ENCODE measurements around the gene EEPD1.

The EEPD1 gene

DNA sequence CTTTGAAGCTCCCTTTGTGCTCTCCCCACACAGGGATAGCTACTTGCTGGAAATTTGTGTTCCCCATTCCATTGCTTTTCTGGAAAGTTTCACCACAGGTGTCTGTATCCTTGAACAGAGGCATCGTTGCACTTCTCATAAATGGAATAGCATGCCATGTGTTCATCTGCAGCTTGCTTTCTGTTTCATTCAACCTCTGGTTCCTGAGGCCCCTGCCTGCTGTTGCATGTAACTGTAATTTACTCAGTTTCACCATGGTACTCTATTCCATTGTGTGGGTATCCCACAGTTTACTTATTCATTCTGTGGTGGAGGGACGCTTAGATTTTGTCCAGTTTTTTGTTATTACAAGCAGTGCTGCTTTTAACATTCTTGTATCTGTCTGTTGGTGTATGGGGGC, 32.0 kb downstream of the EEPD1 start:
- DNase-seq: no peak
- in situ Hi-C loops (cut with MboI; ENCODE audit: low pct_unique_long_range_greater_than_20kb, low sequenced_read_pairs): no loop called here

DNA sequence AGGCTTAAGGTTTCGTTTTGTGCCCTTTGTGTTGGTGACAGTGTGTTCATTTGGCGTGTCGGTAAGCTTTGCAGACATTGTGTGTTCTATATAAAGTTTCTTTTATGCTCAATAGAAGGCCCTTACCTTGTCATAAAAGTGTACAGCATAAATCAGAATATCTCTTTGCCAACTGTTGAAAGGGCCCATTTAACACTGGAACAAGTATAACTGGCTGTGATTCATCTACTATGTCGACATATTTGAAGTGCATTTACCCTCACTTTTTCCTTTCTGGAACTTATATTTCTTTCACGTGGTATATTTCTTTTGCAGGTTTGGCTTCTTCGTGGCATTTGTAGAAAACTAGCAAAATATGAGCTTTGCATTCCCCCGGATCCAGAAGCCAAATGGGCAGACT, 32.7 kb downstream of the EEPD1 start:
- DNase-seq: no peak
- in situ Hi-C loops (cut with MboI; ENCODE audit: low pct_unique_long_range_greater_than_20kb, low sequenced_read_pairs): no loop called here

DNA sequence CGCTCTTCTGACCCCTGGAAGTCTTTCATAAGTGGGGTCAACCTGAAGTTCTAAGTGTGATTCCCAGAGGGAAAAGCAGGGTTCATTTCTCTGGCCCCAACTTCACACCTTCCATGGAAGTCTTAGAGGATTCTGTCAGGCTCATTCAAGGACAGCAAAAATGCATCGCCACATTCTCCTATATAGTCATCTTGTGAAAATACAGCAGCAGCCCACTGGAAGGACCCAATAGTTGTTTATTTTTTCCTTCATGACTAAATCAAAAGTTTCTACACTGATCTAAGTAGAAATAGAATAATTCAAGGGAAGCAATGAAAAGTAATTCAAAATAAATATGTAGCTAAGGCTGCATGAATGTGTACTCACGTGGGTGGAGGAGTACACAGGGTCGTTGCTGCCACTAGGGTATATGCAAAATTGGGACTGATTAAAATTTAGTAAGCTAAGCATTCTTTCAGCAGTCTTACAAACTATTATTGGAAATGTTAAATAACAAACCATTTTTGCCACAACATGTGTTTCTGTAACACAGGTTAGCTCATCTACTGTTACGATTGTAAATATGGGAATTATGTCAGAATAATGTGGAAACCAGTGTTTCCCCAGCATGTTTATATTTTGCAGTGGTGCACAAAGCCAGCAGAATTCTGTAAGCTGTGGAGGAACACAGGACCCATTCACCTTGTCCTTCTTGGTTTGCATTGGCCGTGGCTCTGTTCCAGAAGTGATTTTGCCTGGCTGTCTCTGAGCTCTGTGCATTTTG, 33.5 kb downstream of the EEPD1 start:
- DNase-seq: no peak
- in situ Hi-C loops (cut with MboI; ENCODE audit: low pct_unique_long_range_greater_than_20kb, low sequenced_read_pairs): no loop called here

DNA sequence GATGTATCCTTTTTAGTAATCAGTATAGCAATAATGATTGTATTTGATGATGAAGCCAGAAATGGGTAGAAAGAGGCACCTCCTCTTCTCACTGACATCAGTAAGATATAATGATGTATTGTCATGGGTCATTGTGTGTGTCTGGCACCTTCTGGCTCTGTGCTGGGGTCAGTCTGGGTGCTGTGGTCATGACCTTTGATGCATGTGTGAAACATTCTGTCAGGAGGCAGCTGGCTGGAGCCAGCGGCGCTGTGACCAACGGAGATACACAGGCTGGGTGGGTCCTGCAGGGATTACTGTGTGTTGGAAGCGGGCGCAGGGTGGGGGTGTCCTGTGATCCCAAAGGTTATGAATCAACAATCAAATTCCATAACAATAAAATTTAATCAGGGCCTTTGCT, 35.2 kb downstream of the EEPD1 start:
- in situ Hi-C loops (cut with MboI; ENCODE audit: low pct_unique_long_range_greater_than_20kb, low sequenced_read_pairs): no loop called here

DNA sequence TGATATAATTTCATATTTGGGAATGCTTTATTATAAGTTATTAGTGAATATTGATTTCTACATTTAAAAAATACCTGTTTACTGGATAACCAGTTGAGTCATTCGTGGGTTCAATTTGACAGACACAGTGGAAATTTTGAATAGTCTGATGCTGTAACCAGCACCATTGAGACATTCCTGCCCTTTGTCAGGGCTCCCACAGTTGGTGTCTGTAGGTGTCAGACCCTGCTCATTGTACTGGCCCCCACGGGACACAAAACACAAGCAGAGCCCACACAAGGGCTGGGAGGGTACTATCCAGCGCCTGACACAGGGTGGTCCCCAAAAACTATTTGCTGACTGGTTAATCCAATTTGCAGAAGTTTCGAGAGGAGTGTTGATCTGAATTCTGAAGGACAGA, 35.9 kb downstream of the EEPD1 start:
- in situ Hi-C loops (cut with MboI; ENCODE audit: low pct_unique_long_range_greater_than_20kb, low sequenced_read_pairs): no loop called here
- no peak for DNase-seq

More for the DNA sequence above, 35.2 kb downstream of the EEPD1 start:
- no peak for DNase-seq

DNA sequence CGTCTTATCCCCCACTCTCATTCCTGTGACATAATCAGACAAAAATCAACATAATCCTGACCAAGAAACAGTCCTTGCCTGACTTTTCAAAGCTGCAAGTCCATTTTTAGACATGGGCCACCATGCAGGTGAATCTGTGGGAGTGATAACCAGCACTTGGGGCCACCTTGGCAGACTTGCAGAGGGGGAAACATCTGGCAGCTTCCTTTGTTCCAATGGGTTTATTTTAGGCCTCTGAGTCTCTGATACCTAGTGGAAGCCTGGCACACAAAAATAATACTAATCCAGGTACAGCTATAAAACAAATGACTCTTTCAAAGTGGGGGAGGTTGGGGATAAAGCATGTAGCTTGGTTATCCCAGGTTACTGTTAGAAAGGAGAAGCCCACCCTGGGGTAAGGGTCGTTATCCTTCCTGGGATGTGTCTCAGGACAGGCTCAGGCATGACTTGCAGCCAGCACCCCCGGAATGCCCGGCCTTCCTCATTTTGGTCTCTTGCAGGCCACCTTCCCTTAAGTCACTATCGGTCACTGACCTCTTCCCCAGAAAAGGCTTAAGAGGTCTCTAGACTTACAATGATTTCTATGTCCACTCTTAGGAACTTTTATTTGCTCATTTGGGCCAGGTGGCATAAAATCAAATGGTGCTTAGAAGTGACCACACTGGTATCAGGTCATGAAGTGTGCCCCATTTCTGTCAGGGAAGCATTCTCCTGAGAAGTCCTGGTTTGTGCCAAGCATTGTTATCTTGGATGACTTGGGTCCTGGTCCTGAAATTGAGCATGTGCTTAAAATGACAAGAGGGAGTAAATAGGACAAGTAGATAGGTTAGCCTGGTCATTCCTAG, 37.6 kb downstream of the EEPD1 start:
- in situ Hi-C loops (cut with MboI; ENCODE audit: low pct_unique_long_range_greater_than_20kb, low sequenced_read_pairs): no loop called here
- peak; percentile 68 for DNase-seq

DNA sequence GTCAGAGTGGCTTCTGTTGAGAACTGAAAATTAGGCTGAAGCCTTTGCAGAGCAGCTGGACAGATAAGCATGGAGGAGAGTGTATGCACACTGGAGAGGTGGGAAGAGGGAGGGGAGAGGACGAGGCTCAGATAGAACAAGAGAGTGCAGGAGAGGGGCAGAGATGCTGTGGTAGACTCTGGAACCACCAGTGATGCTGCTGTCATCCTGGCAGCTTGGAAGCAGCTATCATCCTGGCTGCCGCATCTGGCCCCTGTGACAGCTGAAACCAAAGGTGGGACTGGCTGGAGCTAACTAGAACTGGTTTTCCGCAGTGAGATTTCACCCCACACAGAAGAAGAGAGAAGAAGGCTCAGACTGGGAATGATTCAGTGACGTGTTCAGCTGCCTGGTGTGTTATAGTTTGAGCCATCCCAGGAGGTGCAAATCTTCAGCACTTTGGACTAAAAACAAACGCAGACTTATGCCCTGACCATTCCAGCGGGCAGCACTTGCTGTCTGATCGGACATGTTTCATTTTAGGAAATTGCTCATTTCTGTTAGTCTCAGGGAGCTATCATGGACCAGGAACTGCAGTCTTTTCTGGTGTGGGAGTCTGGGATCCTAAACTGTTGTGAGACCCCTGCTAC, 38.4 kb downstream of the EEPD1 start:
- DNase-seq: no peak
- in situ Hi-C loops (cut with MboI; ENCODE audit: low pct_unique_long_range_greater_than_20kb, low sequenced_read_pairs): no loop called here

DNA sequence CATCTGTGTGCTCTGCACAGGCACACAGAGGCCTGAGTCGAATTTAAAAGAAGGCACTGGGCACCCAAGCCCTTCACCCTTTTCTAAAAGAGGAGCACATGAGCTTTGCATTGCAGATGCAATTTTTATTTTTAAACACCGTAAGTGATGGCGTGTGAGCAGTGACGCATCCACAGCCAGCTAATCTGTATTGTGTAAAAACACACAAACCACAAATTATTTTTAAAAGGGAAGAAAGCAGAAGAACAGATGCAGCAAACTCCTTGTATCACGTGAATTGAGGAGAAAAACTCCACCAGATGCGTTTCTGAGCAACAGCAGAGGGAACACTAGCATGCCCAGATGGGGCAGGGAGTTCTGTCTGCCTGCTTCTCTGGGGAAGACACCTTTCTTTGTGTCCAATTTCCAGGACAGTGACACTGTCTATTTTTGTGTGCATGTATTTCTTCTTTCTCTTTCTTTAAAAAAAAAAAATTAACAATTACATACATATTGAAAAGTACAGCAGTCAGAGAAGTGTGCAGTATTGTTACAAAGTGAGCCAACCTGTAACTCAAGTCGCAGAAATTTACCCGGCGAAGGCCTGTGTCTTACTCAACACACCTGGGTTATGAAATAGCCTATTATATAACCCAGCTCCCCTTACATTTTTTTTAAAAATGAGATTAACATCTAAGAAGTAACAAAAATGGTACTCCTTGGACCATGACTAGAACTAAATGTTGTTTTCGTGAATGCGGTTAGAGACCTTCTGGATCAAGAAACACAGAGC, 39.2 kb downstream of the EEPD1 start:
- DNase-seq: peak; percentile 96
- in situ Hi-C loops (cut with MboI; ENCODE audit: low pct_unique_long_range_greater_than_20kb, low sequenced_read_pairs): no loop called here

DNA sequence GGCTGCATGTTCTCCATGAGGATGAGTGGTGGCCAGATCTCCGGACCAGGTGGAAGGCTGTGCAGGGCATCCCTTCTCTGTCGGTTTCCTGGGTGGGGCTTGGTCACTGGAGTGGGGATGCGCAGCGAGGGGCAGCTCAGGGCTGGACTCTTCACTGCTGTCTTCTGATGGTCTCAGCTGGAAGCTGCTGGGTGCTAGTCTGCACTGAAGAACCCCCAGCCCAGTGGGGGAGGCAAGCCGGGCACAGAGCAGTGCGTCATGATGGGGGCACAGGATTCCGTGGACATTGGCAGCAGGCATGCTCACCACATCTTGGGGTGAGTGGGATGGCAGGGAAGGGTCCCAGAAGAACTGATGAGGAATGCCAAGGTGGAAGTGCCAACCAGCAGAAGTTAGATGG, 39.8 kb downstream of the EEPD1 start:
- in situ Hi-C loops (cut with MboI; ENCODE audit: low pct_unique_long_range_greater_than_20kb, low sequenced_read_pairs): no loop called here
- no peak for DNase-seq

DNA sequence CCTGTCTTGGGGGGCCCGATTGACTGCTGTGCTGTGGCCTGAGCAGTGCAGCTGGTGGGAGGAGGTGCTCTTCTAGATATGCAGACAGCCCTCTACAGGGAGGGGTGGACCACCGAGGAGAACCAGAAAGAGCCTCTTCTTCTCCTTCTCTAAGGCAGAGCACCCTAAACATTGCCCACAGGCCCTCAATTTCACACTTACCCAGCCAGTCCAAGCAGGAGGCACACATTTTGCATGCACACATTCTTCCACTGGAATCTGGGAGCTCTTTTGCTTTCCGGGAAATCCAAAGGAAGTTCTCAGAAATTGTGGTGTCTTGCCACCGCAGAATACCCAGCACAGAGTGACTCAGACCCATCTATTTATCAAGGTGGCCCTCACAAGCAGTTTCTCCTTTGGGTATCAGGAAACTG, 45.8 kb downstream of the EEPD1 start:
- peak; percentile 77 for DNase-seq
- in situ Hi-C loops (cut with MboI; ENCODE audit: low pct_unique_long_range_greater_than_20kb, low sequenced_read_pairs): no loop called here

DNA sequence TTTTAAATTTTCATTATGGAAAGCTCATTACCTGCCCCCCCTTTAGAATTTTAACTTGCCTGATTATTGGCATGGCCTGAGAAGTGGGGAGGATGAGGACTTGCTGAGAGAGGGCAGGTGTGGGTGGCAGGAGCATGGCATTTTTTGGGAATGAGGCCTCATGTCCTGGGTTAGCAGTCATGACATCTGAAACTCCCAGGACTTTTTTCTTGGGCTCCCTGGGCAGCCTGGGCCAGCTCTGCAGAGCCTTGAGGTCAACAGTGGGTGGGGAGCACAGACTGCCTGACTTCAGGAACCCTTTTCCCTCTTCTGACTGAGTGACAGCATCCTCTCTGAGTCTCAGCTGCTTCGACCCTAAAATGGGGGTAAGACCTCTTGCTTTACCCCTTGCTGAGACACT, 46.3 kb downstream of the EEPD1 start:
- no peak for DNase-seq
- in situ Hi-C loops (cut with MboI; ENCODE audit: low pct_unique_long_range_greater_than_20kb, low sequenced_read_pairs): no loop called here

DNA sequence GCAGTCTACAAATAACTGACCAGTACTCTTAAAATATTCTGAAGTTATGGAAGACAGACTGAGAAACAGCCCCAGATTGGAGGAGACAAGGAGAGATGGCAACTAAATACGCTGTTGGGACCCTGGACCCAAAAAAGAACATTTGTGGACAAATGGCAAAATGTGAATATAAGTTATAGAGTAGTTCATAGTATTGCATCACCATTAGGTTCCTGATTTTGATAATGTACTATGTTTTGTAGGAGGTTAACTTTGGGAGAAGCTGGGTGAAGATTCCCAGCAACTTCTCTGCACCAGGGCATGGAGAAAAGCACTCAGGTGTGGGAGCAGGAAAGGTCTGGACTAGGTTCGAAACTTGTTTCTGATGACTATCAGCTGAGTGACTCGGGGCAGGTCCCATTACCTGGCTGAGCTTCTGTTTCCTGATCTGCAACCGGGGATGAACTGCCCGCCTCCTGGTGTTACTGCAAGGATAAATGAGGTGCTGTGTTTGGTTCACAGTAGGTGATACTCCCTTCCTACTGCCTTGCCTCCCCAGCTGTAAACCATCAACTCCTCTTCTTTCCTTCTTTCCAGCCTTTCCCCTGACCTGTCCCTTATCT, 48.2 kb downstream of the EEPD1 start:
- in situ Hi-C loops (cut with MboI; ENCODE audit: low pct_unique_long_range_greater_than_20kb, low sequenced_read_pairs): no loop called here

DNA sequence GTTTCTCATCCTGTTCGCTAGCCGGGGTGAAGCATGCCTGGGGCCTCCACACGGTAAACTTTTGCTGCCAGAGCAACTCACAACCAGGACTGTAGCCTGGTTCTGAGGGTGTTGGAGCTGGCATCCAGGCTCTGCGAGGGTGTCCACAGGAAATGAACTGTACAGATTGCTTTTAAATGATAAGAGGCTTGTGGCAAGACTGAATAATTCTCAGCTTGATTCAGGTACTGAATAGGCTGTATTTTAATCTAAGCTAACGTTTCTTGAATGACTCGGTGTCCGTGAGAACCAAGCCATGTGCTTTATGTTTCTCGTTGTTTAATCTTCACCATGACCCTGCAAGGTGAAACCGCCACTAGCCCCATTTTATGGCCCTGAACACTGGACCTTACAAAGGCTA, 49.3 kb downstream of the EEPD1 start:
- in situ Hi-C loops (cut with MboI; ENCODE audit: low pct_unique_long_range_greater_than_20kb, low sequenced_read_pairs): no loop called here

More for the DNA sequence above, 48.2 kb downstream of the EEPD1 start:
- DNase-seq: no peak

DNA sequence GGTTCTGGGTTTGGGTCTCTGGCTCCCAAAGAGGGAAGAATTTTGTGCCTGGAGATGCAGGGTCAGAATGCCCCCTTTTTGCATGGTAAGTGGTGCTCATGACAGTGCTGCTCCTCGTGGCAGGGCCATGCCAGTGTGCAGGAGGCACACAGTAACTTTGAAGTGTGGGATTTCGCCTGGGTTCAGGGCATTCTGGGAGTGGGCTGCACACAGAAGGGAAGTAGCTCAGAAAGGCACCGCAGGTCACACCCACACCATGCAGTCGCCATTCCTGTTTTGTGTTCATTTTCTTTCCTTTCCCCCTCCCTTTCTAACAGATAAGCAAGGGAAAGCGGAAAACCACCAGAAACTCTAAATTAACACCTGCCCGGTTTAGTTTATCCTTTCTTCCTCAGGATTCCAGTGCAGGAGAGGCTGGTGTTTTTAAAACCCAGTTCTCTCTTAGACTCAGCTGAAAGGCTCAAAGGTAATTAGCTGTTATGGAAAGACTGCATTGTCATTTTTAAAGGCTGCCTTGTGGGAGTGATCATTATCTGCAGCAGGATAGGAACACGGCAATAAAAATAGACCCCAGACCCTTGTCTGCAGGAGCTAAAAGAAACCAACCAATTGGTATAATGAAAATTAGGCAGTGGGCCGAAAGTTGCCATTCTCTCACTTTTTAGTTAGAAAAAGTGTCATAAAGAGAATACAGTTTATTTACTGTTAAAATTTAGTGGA, 50.2 kb downstream of the EEPD1 start:
- in situ Hi-C loops (cut with MboI; ENCODE audit: low pct_unique_long_range_greater_than_20kb, low sequenced_read_pairs): no loop called here

More for the DNA sequence above, 49.3 kb downstream of the EEPD1 start:
- peak; percentile 35 for DNase-seq

DNA sequence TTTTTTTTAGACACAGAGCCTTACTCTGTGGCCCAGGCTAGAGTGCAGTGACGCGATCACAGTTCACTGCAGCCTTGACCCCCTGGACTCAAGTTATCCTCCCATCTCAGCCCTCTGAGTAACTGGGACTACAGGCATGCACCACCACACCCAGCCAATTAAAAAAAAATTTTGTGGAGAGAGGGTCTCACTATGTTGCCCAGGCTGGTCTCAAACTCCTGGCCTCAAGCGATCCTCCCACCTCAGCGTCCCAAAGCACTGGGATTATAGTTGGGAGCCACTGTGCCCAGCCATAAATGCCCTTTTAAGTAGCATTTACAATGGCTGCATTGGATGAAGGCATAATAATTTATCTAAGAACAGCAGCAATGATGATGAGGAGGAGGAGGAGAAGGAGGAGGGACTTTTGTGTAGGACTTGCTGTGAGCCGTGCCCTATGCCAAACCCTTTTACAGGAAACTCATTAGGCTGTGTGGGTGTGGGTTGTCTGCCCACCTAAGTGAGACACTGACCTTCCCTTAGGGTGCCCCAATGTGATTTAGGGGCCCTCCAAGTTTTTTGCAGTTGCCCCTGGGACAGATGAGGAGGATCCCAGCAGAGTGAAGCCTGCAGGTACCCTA, 51.1 kb downstream of the EEPD1 start:
- in situ Hi-C loops (cut with MboI; ENCODE audit: low pct_unique_long_range_greater_than_20kb, low sequenced_read_pairs): no loop called here
- no peak for DNase-seq

More for the DNA sequence above, 50.2 kb downstream of the EEPD1 start:
- peak; percentile 76 for DNase-seq

DNA sequence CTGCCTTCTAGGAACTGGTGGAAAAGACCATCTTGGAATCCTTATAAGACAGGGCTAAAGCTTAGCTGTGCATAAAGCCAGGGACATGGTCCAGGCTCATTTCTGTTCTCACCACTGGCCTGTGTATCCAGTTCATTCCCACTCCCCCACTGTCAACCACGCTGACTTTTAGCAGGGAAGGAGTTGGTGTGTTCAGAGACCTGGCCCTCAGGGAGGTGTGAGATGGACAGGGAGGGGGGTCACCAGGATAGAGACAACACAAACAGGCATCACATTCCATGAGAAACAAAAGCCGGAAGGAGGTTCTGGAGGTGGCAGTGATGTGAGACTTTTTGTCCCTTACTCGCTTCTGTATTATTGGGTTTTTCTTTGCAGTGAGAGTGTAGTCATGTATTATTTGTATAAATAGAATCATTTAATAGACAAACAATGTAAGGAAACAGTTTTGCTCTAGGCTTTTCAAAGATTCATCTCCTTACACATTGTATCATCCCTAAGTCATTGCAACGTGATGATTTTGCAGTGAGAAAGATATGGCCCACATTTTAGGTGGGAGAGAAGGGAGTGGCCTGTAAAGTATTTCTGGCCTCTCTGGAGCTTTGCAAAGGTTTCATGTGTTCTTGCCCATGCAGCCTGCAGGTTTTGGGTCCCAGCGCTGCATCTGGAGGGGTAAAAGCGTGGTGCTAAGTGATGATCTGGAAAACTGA, 52.0 kb downstream of the EEPD1 start:
- in situ Hi-C loops (cut with MboI; ENCODE audit: low pct_unique_long_range_greater_than_20kb, low sequenced_read_pairs): no loop called here

DNA sequence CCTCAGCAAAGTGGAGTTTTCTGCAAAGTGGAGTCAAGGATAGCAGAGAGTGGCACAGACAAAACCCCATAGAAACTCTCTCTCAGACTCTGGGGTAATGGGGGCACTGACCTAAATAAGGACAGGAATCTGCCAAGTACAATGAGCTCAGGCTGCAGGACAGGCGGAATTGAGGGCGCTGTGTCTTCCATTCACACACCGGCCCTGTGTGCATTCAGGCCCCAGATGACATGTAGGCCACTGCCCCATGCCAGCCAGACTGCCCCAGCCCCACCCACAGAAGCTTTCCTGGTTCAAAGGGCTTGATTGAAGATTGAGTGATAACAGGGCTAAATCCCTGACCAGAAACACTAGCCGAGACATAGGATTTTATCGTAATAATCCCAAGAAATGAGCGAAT, 52.7 kb downstream of the EEPD1 start:
- in situ Hi-C loops (cut with MboI; ENCODE audit: low pct_unique_long_range_greater_than_20kb, low sequenced_read_pairs): no loop called here
- no peak for DNase-seq

More for the DNA sequence above, 52.0 kb downstream of the EEPD1 start:
- DNase-seq: no peak
